ENCODE data around the gene DOK5. TPM values are rescaled to one million over a fixed set of nuclear protein-coding genes. Genes with fewer than 3 reads are reported as not detected.

DOK5 gene
- total RNA-seq, 4 donors from 2014 or later: 0.55 to 48.6 (median 1.3) TPM; not detected in 1

- TF ChIP-seq POLR2AphosphoS5 (IDR thresholded peaks at IDR 0.05) (no peak), CTCF (IDR thresholded peaks at IDR 0.05) (no peak), EP300 (IDR thresholded peaks at IDR 0.05; ENCODE audit: low read depth) (no peak), POLR2A (IDR thresholded peaks at IDR 0.05) (no peak)
- in situ Hi-C loops (cut with MboI; ENCODE audit: low pct_ligation_motif_present in 1 of 4, low pct_unique_long_range_greater_than_20kb in 1 of 4, low sequenced_read_pairs in 3 of 4): no loop called here
- Histone ChIP-seq H3K4me1 (no peaks in the 10 kb centered on the region), H3K27ac (no peak overlapping the region), H3K9me3 (no peaks in the 10 kb centered on the region), H3K4me3 (no peak overlapping the region), H3K27me3 (no peaks in the 10 kb centered on the region), H3K36me3 (no peaks in the 10 kb centered on the region)
- DNase-seq: no peak
- 83 to 96% methylated on average over 1 of the region's 1 CpG for WGBS, 2 donors (ENCODE audit: low coverage in 1 of 2)
- intact Hi-C loops (cut with DNase I; ENCODE audit: low total_unique reads): no loop called here
These were observed 23.7 kb downstream of the DOK5 start for GRCh38 chr20:54499111-54499510.

DNA sequence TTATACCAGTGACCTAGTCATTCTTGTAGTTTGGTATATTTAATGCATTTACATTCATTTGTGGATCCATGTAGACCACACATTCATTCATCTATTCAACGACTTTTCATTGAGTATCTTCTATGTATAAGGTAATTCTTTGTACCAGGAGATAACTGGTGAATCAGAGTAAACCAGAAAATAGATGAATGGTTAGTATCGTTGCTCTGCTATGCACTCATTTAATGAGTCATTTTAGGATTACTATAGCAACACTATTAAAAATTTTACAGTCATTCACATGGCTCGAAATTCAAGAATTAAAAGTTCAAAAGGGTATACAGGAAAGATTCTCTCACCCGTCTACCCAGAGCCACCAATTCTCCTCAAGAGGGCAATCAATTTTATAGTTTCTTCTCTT, 26.8 kb downstream of the DOK5 start:
- no peaks in the 10 kb centered on the region for H3K27me3 ChIP-seq
- TF ChIP-seq POLR2A (IDR thresholded peaks at IDR 0.05) (no peak), POLR2AphosphoS5 (IDR thresholded peaks at IDR 0.05) (no peak), CTCF (IDR thresholded peaks at IDR 0.05) (no peak), EP300 (IDR thresholded peaks at IDR 0.05; ENCODE audit: low read depth) (no peak)
- no peaks in the 10 kb centered on the region for H3K9me3 ChIP-seq
- H3K27ac ChIP-seq: no peak overlapping the region
- no peaks in the 10 kb centered on the region for H3K36me3 ChIP-seq
- no peak for DNase-seq
- no peak overlapping the region for H3K4me3 ChIP-seq
- intact Hi-C loops (cut with DNase I; ENCODE audit: low total_unique reads): no loop called here
- in situ Hi-C loops (cut with MboI; ENCODE audit: low pct_ligation_motif_present in 1 of 4, low pct_unique_long_range_greater_than_20kb in 1 of 4, low sequenced_read_pairs in 3 of 4): no loop called here
- H3K4me1 ChIP-seq: no peaks in the 10 kb centered on the region
- WGBS, 2 donors (ENCODE audit: low coverage in 1 of 2): 62 to 71% methylated on average over 4 of the region's 4 CpGs

DNA sequence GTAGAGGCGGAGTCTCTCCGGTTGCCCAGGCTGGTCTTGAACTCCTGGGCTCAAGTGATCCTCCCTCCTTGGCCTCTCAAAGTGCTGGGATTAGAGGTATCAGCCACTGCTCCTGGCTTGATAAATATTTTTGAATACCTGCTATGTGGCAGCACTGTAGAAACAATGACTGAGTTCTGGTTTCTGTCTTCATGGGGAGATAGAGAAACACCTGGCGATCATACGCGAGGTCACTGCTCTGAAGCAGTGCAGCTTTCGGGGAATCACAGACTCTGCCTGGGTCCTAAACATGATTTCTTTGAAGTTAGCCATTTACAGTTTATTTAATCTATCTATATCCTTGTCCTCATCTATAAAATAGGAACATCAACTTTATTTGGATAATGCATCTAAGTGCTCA, 31.2 kb downstream of the DOK5 start:
- no peak overlapping the region for H3K27ac ChIP-seq
- intact Hi-C loops (cut with DNase I; ENCODE audit: low total_unique reads) (no loop called here), in situ Hi-C loops (cut with MboI; ENCODE audit: low pct_ligation_motif_present in 1 of 4, low pct_unique_long_range_greater_than_20kb in 1 of 4, low sequenced_read_pairs in 3 of 4) (no loop called here)
- H3K4me3 ChIP-seq: no peak overlapping the region
- H3K9me3 ChIP-seq: no peaks in the 10 kb centered on the region
- no peaks in the 10 kb centered on the region for H3K36me3 ChIP-seq
- H3K4me1 ChIP-seq: no peaks in the 10 kb centered on the region
- no peak for TF ChIP-seq CTCF (IDR thresholded peaks at IDR 0.05)
- TF ChIP-seq POLR2A (IDR thresholded peaks at IDR 0.05): no peak
- no peak for TF ChIP-seq POLR2AphosphoS5 (IDR thresholded peaks at IDR 0.05)
- no peak for TF ChIP-seq EP300 (IDR thresholded peaks at IDR 0.05; ENCODE audit: low read depth)
- whole genome bisulfite sequencing, 2 donors (ENCODE audit: low coverage in 1 of 2): 91 to 93% methylated on average over 4 to 6 of the region's 6 CpGs
- H3K27me3 ChIP-seq: no peaks in the 10 kb centered on the region
- DNase-seq: no peak

DNA sequence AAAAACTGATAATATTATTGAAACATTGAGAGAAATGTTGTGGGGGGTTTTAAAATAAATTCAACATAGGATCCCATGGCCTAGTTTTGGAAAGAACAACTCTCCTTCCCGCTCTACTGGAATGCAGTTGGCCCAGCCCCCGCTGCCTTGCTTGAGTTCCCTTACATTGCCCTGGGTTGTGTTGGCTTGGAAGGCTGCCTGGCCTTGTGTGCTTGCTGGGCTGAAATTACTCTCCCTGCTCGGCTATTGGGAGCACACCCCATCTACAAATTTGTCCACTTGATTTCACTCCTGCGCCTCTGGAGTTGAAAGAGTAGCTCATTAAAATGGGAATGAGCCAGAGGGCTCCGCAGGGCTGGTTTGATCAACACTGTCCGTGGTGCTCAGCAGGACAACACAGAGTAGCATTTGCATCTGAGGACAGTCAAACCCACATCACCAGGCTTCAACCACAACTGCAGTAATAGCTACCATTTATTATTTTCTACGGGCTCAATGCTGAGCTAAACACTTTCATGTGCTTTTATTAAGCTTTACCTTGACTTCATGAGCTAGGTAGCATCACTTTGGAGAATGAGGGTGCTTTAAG, 35.2 kb downstream of the DOK5 start:
- H3K4me1 ChIP-seq: no peaks in the 10 kb centered on the region
- no peaks in the 10 kb centered on the region for H3K9me3 ChIP-seq
- no peak for DNase-seq
- TF ChIP-seq CTCF (IDR thresholded peaks at IDR 0.05) (no peak), EP300 (IDR thresholded peaks at IDR 0.05; ENCODE audit: low read depth) (no peak), POLR2AphosphoS5 (IDR thresholded peaks at IDR 0.05) (no peak), POLR2A (IDR thresholded peaks at IDR 0.05) (no peak)
- in situ Hi-C loops (cut with MboI; ENCODE audit: low pct_ligation_motif_present in 1 of 4, low pct_unique_long_range_greater_than_20kb in 1 of 4, low sequenced_read_pairs in 3 of 4): no loop called here
- WGBS, 2 donors (ENCODE audit: low coverage in 1 of 2): 70 to 93% methylated on average over 5 to 7 of the region's 7 CpGs
- no peaks in the 10 kb centered on the region for H3K27me3 ChIP-seq
- no peaks in the 10 kb centered on the region for H3K36me3 ChIP-seq
- intact Hi-C loops (cut with DNase I; ENCODE audit: low total_unique reads): no loop called here
- H3K27ac ChIP-seq: no peak overlapping the region
- no peak overlapping the region for H3K4me3 ChIP-seq
